Panc1 (cell line): Measurements from ENCODE around the gene CATSPERZ. TPM values are rescaled to one million over a fixed set of nuclear protein-coding genes. Genes with fewer than 3 reads are reported as not detected.

Source experiments
- ATAC-seq: fragments of 200-7000 bp; cut with Tn5 transposase; 2 replicates; pipeline ENCODE4 v1.9.1; 2020; ENCODE audit warnings: mild to moderate bottlenecking, moderate library complexity
- BruUV-seq: library from RNA; stranded (reverse); fragments of 400-500 nt; replicated peaks from 2 replicates; lab custom pipeline; 2021; lab: Mats Ljungman, UMichigan
- CTCF ChIA-PET: fragments of 300-600 bp; sonication (Branson Sonifier 250); formaldehyde crosslinking; loops from one replicate; lab custom pipeline; 2022; ENCODE audit warnings: antibody characterized with exemption; lab: Charles Lee
- POLR2A ChIA-PET: fragments of 300-600 bp; sonication (Branson Sonifier 250); formaldehyde crosslinking; loops from one replicate; lab custom pipeline; 2022; ENCODE audit warnings: antibody characterized with exemption; lab: Charles Lee
- DNase-seq: peaks from one replicate; pipeline ENCODE4 v3.0.0-alpha.2; 2010; ENCODE audit warnings: low read depth, low spot score
- H3K27ac ChIP-seq: 2 replicates; pipeline ENCODE4 v1.5.1; 2011; ENCODE audit warnings: mild to moderate bottlenecking, low read length, inconsistent platforms
- H3K27me3 ChIP-seq: fragments of 200-500 bp; sonication (Bioruptor generic); 2 replicates; pipeline ENCODE4 v1.6.0; 2014; ENCODE audit warnings: low read length, inconsistent platforms; ENCODE audit not compliant: control insufficient read depth, insufficient read depth
- H3K36me3 ChIP-seq: fragments of 200-500 bp; sonication (Bioruptor generic); 2 replicates; pipeline ENCODE4 v1.5.1; 2014; ENCODE audit warnings: inconsistent platforms, mild to moderate bottlenecking, low read length, moderate library complexity; ENCODE audit not compliant: control insufficient read depth, insufficient read depth
- H3K4me1 ChIP-seq: 2 replicates; pipeline ENCODE4 v1.5.1; 2011; ENCODE audit warnings: inconsistent platforms, mild to moderate bottlenecking, low read length, moderate library complexity; ENCODE audit not compliant: control insufficient read depth, insufficient read depth
- H3K4me3 ChIP-seq, 2 experiments: 2 replicates each; pipeline ENCODE4 v1.5.1; 2011 to 2012; ENCODE audit warnings: low read depth in 2 of 2, low read length in 2 of 2, mild to moderate bottlenecking in 2 of 2, inconsistent platforms in 1 of 2, moderate library complexity in 1 of 2
- H3K9me3 ChIP-seq: fragments of 200-500 bp; sonication (Bioruptor generic); 2 replicates; pipeline ENCODE4 v1.5.1; 2014; ENCODE audit warnings: low read depth, mild to moderate bottlenecking, inconsistent platforms, low read length, moderate library complexity; ENCODE audit not compliant: control insufficient read depth, insufficient read depth
- CTCF ChIP-seq: fragments of 450-650 bp; IDR thresholded peaks from 2 replicates; pipeline ENCODE4 v1.5.1; 2017; ENCODE audit warnings: mild to moderate bottlenecking
- POLR2AphosphoS5 ChIP-seq: IDR thresholded peaks from 2 replicates; pipeline ENCODE4 v1.6.1; 2012; ENCODE audit warnings: mild to moderate bottlenecking, low read depth, low read length, moderate library complexity
- REST ChIP-seq, 2 experiments: IDR thresholded peaks; 2 replicates each; pipeline ENCODE4 v1.6.1; 2011 to 2012; ENCODE audit warnings: low read depth in 2 of 2, control low read depth in 1 of 2, low read length in 1 of 2, mild to moderate bottlenecking in 1 of 2, moderate library complexity in 1 of 2; ENCODE audit not compliant: insufficient read depth in 1 of 2
- SIN3A ChIP-seq: IDR thresholded peaks from 2 replicates; pipeline ENCODE4 v1.6.1; 2012; ENCODE audit warnings: low read depth, mild to moderate bottlenecking, low read length, moderate library complexity, borderline replicate concordance; ENCODE audit not compliant: insufficient read depth
- TCF7L2 ChIP-seq: IDR thresholded peaks from 2 replicates; pipeline ENCODE4 v1.6.1; 2011; ENCODE audit warnings: mild to moderate bottlenecking, low read depth, low read length, inconsistent platforms
- in situ Hi-C: cut with HindIII; loops from 2 replicates; pipeline ENCODE4 v1.10.0; 2016; ENCODE audit warnings: low sequenced_read_pairs, low pct_unique_long_range_greater_than_20kb
- intact Hi-C: fragments of 100-400 bp; cut with micrococcal nuclease; formaldehyde crosslinking; loops from one replicate; pipeline ENCODE4 v1.10.0; 2022; ENCODE audit not compliant: unreplicated experiment
- total RNA-seq: library from RNA; stranded (reverse); gene quantifications from one replicate; pipeline ENCODE4 v1.2.1, GENCODE V29; 2021; ENCODE audit not compliant: unreplicated experiment

CATSPERZ gene
- total RNA-seq, 1 experiment from 2014 or later = 0.64 TPM

- in situ Hi-C loops (no loop called here), intact Hi-C loops (no loop called here)
- DNase-seq (no peak), ATAC-seq (no peak)
- POLR2A ChIA-PET = no interaction called here
- CTCF ChIA-PET = no interaction called here
- Histone ChIP-seq H3K27ac (peak overlapping the region; percentile 36), H3K36me3 (peaks cover 2% of the 10 kb centered on the region; the same call in 1 of the 2 replicates), H3K27me3 (no peaks in the 10 kb centered on the region), H3K4me1 (peaks cover 40% of the 10 kb centered on the region), H3K4me3 (no peak overlapping the region), H3K9me3 (no peaks in the 10 kb centered on the region)
- TF ChIP-seq CTCF = no peak
- TF ChIP-seq REST (IDR thresholded peaks at IDR 0.05; ENCODE audit: insufficient read depth in 1 of 2, low read depth in 2 of 2, low read length in 1 of 2) = no peak
- TF ChIP-seq TCF7L2 = no peak
- TF ChIP-seq POLR2AphosphoS5 = no peak
- no TSS peak for BruUV-seq
These were observed 20.9 kb downstream of the CATSPERZ start for GRCh38 chr11:64321026-64321425.

- ChIA-PET POLR2A (no interaction called here), CTCF (no interaction called here)
- BruUV-seq = no TSS peak
- peaks cover under 1% of the 10 kb centered on the region; the same call in 1 of the 2 replicates for H3K36me3 ChIP-seq
- DNase-seq (no peak), ATAC-seq (no peak)
- peaks cover 36% of the 10 kb centered on the region for H3K4me1 ChIP-seq
- in situ Hi-C loops (no loop called here), intact Hi-C loops (no loop called here)
- no peaks in the 10 kb centered on the region for H3K9me3 ChIP-seq
- no peaks in the 10 kb centered on the region for H3K27me3 ChIP-seq
- no peak overlapping the region for H3K4me3 ChIP-seq
- TF ChIP-seq POLR2AphosphoS5 (no peak), CTCF (no peak), SIN3A (no peak), TCF7L2 (no peak), REST (IDR thresholded peaks at IDR 0.05; ENCODE audit: insufficient read depth in 1 of 2, low read depth in 2 of 2, low read length in 1 of 2) (no peak)
- peak overlapping the region; percentile 36; the same call in 1 of the 2 replicates for H3K27ac ChIP-seq
These were observed 21.4 kb downstream of the CATSPERZ start for GRCh38 chr11:64321533-64321932.
